Left lobe of liver (tissue), 2 donors: ENCODE results near the gene RTN4R. TPM values are rescaled to one million over a fixed set of nuclear protein-coding genes. Genes with fewer than 3 reads are reported as not detected.
A peak's percentile ranks its signal among the peaks of the same experiment; 100 is the strongest.

Experiments
- ATAC-seq: fragments of 200-7000 bp; cut with Tn5 transposase; one replicate; pipeline ENCODE4 v1.9.1; 2020; ENCODE audit warnings: mild to moderate bottlenecking, moderate library complexity
- DNase-seq: peaks from one replicate; pipeline ENCODE4 v3.0.0-alpha.2; 2020; ENCODE audit warnings: low spot score
- total RNA-seq: library from RNA; stranded (reverse); gene quantifications from one replicate; pipeline ENCODE4 v1.2.1, GENCODE V29; 2021
- donor health status: DM: no; HTN: no; CAD: no; lungs with moderate emphysema.
- donor health status: DM: no; HTN: yes; CAD: no.

Gene RTN4R
- total RNA-seq, 1 donor from 2014 or later: 10.9 TPM

GRCh38 chr22:20218987-20219386 lies 49.1 kb downstream of the RTN4R start:
- DNase-seq (no peak), ATAC-seq (no peak)

DNA sequence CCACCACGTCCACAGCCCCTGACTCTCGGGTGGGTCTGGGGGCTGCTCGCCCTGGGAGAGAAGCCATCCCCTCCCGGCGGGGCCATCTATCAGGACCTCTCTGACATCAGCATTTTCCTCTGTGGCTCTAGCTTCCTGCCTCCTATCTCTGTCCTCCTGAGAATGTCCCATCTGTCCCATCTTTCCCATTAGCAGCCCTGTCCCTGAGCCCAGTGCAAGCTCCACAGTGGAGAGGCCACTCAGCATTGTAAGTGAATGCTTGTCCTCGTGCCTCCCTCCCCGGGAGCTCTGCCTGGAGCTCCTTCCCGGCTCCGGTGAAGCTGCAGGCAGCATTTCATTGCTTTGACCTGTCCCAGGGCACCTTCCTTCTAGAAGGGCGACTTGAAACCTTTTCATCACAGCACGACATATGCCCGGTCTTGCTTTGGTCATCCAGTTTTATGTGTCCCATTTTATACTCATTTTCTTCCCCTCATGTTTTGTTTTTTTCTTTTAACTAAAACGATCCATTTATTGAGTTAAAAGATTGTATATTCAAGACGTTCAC lies 49.7 kb downstream of the RTN4R start:
- no peak for DNase-seq
- ATAC-seq: no peak

DNA sequence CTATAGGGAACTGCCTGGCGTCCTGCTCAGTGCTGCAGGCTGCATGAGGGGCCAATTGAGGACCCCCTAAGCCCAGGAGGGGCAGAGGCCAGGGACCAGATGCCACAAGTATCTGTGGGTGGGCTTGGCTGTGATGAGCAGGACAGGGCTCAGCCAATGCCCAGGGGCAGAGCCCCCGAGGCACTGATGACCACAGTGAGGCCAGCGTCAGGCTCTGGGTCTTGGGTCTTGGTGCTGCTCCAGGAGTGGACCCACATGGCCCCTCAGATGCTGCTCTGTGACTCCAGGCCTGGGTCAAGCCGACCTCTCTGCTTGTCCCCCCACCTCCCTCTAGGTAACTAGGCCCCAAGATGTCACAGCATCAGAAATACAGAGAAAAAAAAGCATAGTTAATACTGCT lies 50.6 kb downstream of the RTN4R start:
- DNase-seq (no peak), ATAC-seq (no peak)

- ATAC-seq (peak; percentile 10), DNase-seq (no peak)
These were observed 51.1 kb downstream of the RTN4R start for GRCh38 chr22:20216863-20217499.

DNA sequence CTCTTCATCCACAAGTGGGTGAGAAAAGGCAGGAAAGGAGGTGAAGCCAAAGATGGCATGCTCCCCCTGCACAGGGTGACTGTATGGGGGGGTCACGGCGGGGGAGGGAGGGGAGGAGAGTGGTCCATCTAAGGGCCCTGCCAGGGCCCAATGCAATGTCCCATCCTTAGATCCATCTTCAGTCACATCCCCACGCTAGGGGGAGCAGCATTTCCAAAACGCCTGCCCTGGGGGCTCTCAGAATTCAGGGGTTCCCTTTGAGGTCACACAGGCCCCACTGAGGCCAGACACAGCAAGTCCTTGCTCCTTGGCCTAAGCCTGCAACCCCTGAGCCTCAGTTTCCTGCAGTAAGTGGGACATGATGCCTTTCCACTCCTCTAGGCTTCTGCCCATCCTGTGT lies 52.4 kb downstream of the RTN4R start:
- ATAC-seq: no peak
- DNase-seq: no peak

DNA sequence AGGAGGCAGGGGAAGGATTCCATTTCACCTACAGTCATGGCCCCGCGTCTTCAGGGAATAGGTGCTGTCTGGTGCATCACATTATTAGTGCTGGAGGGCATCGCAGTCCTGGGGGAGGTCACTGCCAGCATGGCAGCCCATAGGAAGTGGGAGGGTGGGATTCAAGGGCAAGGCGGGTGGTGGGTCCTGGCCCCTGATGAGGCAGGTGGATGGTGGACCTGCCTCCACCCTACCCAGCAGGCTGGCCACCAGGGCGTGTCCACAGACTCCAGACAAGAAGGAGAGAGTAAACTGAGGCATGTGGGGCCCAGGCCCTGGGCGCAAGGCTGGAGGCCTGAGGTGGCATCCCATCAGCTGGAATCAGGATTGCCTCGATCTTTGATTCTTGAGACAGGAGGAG lies 53.3 kb downstream of the RTN4R start:
- DNase-seq: no peak
- ATAC-seq: no peak

GRCh38 chr22:20213833-20214708 lies 54.0 kb downstream of the RTN4R start:
- DNase-seq: no peak
- no peak for ATAC-seq

GRCh38 chr22:20212754-20213699 lies 55.1 kb downstream of the RTN4R start:
- DNase-seq (no peak), ATAC-seq (no peak)

DNA sequence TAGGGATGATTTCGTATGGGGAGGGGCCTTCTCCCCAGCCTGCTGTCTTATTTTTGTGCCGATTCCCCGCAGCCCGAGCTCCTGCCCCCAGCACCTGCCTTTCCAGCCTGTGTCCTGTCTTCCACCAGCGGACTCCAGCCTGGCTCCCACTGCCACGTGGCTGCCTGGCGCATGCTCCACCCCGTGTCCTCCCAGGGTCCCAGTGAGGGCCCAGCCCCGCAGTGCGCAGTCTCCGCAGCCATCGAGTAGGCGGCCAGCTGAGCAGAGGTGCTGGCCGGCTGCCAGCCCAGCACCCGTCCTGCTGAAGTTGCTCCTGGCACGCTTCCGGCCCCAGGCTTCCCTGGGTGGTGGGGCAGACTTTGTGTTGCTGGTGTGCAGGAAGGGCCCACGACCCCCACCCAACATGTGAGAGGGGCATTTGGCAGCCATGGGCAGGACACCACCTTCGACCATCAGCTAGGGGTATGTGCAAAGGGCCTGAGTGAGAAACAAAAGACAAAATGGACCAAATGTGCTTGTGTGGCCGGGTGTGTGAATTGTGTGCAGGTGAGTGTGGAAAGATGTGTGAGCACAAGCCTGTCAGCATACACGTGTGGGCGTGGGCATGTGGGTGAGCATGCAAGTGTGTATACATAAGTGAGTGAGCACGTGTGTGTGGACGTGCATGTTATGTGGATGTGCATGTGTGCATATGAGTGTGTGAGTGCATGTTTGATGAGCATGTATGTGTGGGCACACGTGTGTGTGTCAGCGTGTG lies 55.9 kb downstream of the RTN4R start:
- peak; percentile 92 for DNase-seq
- ATAC-seq: peak; percentile 73

DNA sequence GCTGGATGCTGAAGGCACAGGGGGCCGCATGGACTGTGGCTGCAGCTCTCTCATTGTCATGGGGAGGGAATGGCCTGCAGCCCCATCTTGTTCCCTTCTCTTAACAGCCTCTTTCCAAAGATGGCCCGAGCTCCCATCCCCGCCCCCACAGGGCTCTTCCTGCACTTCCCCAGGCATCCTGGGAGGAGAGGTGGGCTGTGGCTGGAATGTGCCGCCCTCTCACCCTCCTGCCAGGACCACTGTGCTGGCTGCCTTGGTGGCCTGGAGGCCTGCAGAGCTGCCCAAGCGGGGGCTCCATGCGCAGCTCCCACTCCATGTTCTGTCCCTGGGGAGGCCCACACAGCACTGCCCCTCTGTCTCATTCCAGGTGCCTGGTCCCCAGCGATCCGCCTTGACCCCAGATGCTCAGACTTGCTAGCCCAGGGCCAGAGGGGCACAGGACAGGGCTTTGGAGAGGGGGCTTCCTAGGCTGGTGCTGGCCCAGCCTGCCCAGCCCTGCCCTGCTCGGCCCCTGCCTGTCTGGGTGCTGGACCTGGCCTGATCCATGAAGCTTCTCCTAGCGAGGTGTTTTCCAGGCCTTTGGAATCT lies 56.6 kb downstream of the RTN4R start:
- ATAC-seq: no peak
- no peak for DNase-seq

DNA sequence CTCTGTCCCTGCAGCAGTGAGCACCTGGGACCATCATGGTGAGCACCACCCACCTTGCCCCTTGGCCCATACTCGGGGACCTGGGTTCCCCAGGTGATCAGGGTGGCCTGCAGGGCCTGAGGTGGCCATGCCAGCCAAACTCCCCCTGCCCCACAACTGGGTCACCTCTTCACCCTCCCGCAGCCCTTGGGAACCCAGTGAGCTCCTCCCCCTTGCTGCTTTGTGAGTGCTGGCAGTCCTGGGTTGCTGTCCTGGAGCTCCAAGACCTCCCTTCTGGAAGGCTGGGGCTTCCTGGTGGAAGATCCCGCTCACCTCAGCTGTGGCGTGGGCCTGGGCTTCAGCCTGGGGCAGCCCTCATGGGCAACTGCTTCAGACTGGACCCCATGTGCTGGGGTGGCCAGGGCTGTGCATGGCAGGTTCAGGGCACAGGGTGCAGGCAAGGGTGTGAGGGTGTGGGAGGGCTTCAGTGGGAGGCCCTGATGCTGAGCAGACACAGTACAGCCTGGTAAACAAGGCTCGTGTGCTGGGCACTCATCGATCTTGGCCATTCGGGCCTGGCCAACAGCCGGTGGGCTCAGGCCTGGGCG lies 57.6 kb downstream of the RTN4R start:
- DNase-seq (no peak), ATAC-seq (no peak)

- no peak for DNase-seq
- no peak for ATAC-seq
These were observed 58.3 kb downstream of the RTN4R start for GRCh38 chr22:20209761-20210250.

- DNase-seq (no peak), ATAC-seq (no peak)
These were observed 59.3 kb downstream of the RTN4R start for GRCh38 chr22:20208713-20209310.

- peak; percentile 6 for ATAC-seq
- DNase-seq: no peak
These were observed 60.7 kb downstream of the RTN4R start for GRCh38 chr22:20207277-20208025.

GRCh38 chr22:20206709-20207215 lies 61.4 kb downstream of the RTN4R start:
- DNase-seq (peak; percentile 91), ATAC-seq (peak; percentile 55)

- peak; percentile 73 for DNase-seq
- peak; percentile 54 for ATAC-seq
These were observed 62.0 kb downstream of the RTN4R start for GRCh38 chr22:20205964-20206708.

- ATAC-seq (no peak), DNase-seq (no peak)
These were observed 62.6 kb downstream of the RTN4R start for GRCh38 chr22:20205464-20205963.
